ENCODE results near the gene DUOXA2. TPM values are rescaled to one million over a fixed set of nuclear protein-coding genes. Genes with fewer than 3 reads are reported as not detected.

The DUOXA2 gene
- total RNA-seq, 4 donors from 2014 or later = 0.67 TPM; not detected in 3

DNA sequence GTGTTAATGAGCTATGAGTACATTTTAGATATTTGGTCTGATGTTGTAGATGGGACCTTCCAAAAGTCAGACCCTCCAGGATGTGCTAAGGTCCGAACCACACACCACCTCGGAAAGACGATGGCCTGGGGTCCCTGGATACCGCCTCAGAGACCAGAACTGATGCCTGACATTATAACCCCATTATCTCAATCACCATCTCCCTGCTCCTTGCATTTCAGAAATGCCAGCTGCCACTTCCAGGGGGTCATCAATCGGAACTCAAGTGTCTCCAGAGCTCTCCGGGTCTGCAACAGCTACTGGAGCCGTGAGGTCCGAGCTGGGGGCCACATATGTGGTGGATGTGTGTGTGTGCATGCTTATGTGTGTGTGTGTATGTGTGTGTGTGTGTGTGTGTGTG, 23.6 kb downstream of the DUOXA2 start:
- H3K4me1 ChIP-seq = peaks cover 0 to 9% (median 4%) of the 10 kb centered on the region in 4 donors
- H3K36me3 ChIP-seq = no peaks in the 10 kb centered on the region
- H3K9me3 ChIP-seq = no peaks in the 10 kb centered on the region
- peaks cover 0 to 8% of the 10 kb centered on the region in 2 donors for H3K27me3 ChIP-seq
- no peak for TF ChIP-seq POLR2A (IDR thresholded peaks at IDR 0.05)
- TF ChIP-seq, protein P1, sequence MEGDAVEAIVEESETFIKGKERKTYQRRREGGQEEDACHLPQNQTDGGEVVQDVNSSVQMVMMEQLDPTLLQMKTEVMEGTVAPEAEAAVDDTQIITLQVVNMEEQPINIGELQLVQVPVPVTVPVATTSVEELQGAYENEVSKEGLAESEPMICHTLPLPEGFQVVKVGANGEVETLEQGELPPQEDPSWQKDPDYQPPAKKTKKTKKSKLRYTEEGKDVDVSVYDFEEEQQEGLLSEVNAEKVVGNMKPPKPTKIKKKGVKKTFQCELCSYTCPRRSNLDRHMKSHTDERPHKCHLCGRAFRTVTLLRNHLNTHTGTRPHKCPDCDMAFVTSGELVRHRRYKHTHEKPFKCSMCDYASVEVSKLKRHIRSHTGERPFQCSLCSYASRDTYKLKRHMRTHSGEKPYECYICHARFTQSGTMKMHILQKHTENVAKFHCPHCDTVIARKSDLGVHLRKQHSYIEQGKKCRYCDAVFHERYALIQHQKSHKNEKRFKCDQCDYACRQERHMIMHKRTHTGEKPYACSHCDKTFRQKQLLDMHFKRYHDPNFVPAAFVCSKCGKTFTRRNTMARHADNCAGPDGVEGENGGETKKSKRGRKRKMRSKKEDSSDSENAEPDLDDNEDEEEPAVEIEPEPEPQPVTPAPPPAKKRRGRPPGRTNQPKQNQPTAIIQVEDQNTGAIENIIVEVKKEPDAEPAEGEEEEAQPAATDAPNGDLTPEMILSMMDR (IDR thresholded peaks at IDR 0.05) = no peak
- no peak overlapping the region for H3K27ac ChIP-seq
- no peak for DNase-seq
- no peak overlapping the region for H3K4me3 ChIP-seq

- H3K4me3 ChIP-seq = no peak overlapping the region
- no peak for TF ChIP-seq POLR2A (IDR thresholded peaks at IDR 0.05)
- TF ChIP-seq, protein P1 (IDR thresholded peaks at IDR 0.05) = no peak
- peaks cover 0 to 9% (median 4%) of the 10 kb centered on the region in 4 donors for H3K4me1 ChIP-seq
- no peaks in the 10 kb centered on the region for H3K9me3 ChIP-seq
- no peaks in the 10 kb centered on the region for H3K36me3 ChIP-seq
- H3K27ac ChIP-seq = no peak overlapping the region
- H3K27me3 ChIP-seq = peaks cover 0 to 8% of the 10 kb centered on the region in 2 donors
- DNase-seq = no peak
Measured at GRCh38 chr15:45138814-45139765, 25.0 kb downstream of the DUOXA2 start.

GRCh38 chr15:45139770-45140169, 25.6 kb downstream of the DUOXA2 start:
- peaks cover 0 to 7% (median 4%) of the 10 kb centered on the region in 4 donors for H3K4me1 ChIP-seq
- H3K27ac ChIP-seq = no peak overlapping the region
- no peaks in the 10 kb centered on the region for H3K9me3 ChIP-seq
- peaks cover 0 to 7% of the 10 kb centered on the region in 2 donors for H3K27me3 ChIP-seq
- no peak overlapping the region for H3K4me3 ChIP-seq
- TF ChIP-seq POLR2A (IDR thresholded peaks at IDR 0.05) = no peak
- TF ChIP-seq, protein P1 (IDR thresholded peaks at IDR 0.05) = no peak
- no peak for DNase-seq
- no peaks in the 10 kb centered on the region for H3K36me3 ChIP-seq

- Histone ChIP-seq H3K4me1 (no peaks in the 10 kb centered on the region), H3K9me3 (no peaks in the 10 kb centered on the region), H3K4me3 (no peak overlapping the region), H3K27me3 (no peaks in the 10 kb centered on the region), H3K27ac (no peak overlapping the region), H3K36me3 (no peaks in the 10 kb centered on the region)
- TF ChIP-seq, protein P1 (IDR thresholded peaks at IDR 0.05) = no peak
- TF ChIP-seq POLR2A (IDR thresholded peaks at IDR 0.05) = no peak
- DNase-seq = no peak
Measured at GRCh38 chr15:45140557-45141250, 26.6 kb downstream of the DUOXA2 start.

- Histone ChIP-seq H3K9me3 (no peaks in the 10 kb centered on the region), H3K36me3 (no peaks in the 10 kb centered on the region), H3K27me3 (no peaks in the 10 kb centered on the region), H3K4me3 (no peak overlapping the region), H3K4me1 (no peaks in the 10 kb centered on the region), H3K27ac (no peak overlapping the region)
- no peak for TF ChIP-seq POLR2A (IDR thresholded peaks at IDR 0.05)
- TF ChIP-seq, protein P1 (IDR thresholded peaks at IDR 0.05) = no peak
- no peak for DNase-seq
Measured at GRCh38 chr15:45141386-45141785, 27.3 kb downstream of the DUOXA2 start.
